ENCODE measurements around the gene GSG1L2. TPM values are rescaled to one million over a fixed set of nuclear protein-coding genes. Genes with fewer than 3 reads are reported as not detected.

Gene GSG1L2
- total RNA-seq, 2 donors from 2014 or later, result not detected

GRCh38 chr17:9798008-9798407 is 23.9 kb downstream of the GSG1L2 start:
- TF ChIP-seq CTCF (IDR thresholded peaks at IDR 0.05), result no peak
- no peak for TF ChIP-seq POLR2A (IDR thresholded peaks at IDR 0.05)
- WGBS, 2 donors, result 69 to 70% methylated on average over 3 of the region's 3 CpGs
- no peaks in the 10 kb centered on the region for H3K36me3 ChIP-seq (replicated peaks in 1 of 2; ENCODE audit: insufficient read depth in 1 of 2, low read depth in 2 of 2)
- no peak for DNase-seq
- H3K27ac ChIP-seq, result no peak overlapping the region
- ATAC-seq, result no peak
- H3K9me3 ChIP-seq, result no peaks in the 10 kb centered on the region
- H3K4me1 ChIP-seq, result peaks cover 4% of the 10 kb centered on the region
- no peak overlapping the region for H3K4me3 ChIP-seq
- H3K27me3 ChIP-seq, result no peaks in the 10 kb centered on the region
- intact Hi-C loops (cut with DNase I), result no loop called here

- Histone ChIP-seq H3K4me1 (no peaks in the 10 kb centered on the region), H3K36me3 (replicated peaks in 1 of 2; ENCODE audit: insufficient read depth in 1 of 2, low read depth in 2 of 2) (no peaks in the 10 kb centered on the region), H3K9me3 (no peaks in the 10 kb centered on the region), H3K27me3 (no peaks in the 10 kb centered on the region), H3K4me3 (no peak overlapping the region), H3K27ac (no peak overlapping the region)
- 88 to 89% methylated on average over 15 of the region's 15 CpGs for WGBS, 2 donors
- no peak for ATAC-seq
- DNase-seq, result no peak
- TF ChIP-seq CTCF (IDR thresholded peaks at IDR 0.05), result no peak
- no peak for TF ChIP-seq POLR2A (IDR thresholded peaks at IDR 0.05)
- intact Hi-C loops (cut with DNase I), result no loop called here
Observed at GRCh38 chr17:9792181-9792840, 29.6 kb downstream of the GSG1L2 start.

DNA sequence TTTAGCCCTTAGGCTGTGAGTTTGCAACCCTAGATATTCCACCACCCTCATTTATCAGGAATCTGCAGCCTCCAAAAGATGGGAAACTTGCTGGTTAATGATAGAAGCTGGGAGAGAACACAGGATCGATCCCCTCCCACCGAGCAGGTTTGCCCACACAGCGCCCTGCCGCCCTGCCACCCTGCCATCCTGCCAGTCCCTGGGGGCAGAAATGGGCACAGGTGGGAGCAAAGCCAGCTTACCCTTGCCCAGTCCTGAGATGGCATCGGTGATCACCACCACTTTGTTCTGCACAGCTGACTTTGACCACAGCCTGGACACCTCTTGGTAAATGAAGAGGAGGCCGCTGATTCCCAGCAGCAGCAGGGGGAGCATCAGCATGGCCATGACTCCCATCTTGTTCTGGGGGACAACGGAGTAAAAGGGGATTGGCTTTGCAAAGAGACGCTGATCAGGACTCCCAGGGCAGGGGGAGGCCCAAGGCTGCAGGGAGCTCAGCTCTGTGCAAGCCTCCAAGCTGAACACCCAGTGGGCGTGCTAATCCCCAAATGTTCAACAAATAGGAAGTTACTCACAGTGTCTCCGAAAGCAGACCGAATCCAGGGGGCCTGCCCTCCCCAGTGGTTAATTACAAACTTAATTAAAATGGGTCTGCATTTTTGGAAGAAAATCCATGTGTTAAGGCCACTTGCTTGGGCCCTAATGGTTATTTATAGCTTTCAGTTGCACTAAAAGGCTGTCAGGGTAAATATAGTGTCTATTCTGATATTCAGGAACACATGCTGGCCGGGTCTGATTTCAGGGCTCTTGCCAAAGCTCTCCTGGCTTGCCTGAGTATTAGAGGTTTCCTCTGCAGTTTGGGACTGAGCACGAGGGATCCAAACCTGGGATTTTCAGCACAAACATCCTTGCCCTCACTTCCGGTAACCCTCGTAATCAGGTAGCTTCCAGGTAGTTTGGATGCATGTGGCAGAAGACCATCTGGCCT is 30.7 kb downstream of the GSG1L2 start, which contains the start of gene DHRS7C:
Gene DHRS7C (minus strand): TSS at position 704 of the 988 bp plus-strand sequence. CDS start 308 bp downstream, at position 396.
- Histone ChIP-seq H3K4me3 (no peak within 1 kb of the TSS), H3K9me3 (no peaks in the 10 kb centered on the region), H3K27ac (no peak within 1 kb of the TSS), H3K4me1 (no peaks in the 10 kb centered on the region), H3K36me3 (replicated peaks in 1 of 2; ENCODE audit: insufficient read depth in 1 of 2, low read depth in 2 of 2) (no peaks in the 10 kb centered on the region), H3K27me3 (no peaks in the 10 kb centered on the region)
- intact Hi-C loops (cut with DNase I), result no loop called here
- TF ChIP-seq POLR2A (IDR thresholded peaks at IDR 0.05), result no peak
- TF ChIP-seq CTCF (IDR thresholded peaks at IDR 0.05), result no peak
- 51 to 68% methylated on average over 9 to 15 of the region's 15 CpGs for WGBS, 2 donors
- DNase-seq (no peak), ATAC-seq (no peak)

GRCh38 chr17:9790316-9790715 is 31.6 kb downstream of the GSG1L2 start:
- no peak for TF ChIP-seq CTCF (IDR thresholded peaks at IDR 0.05)
- no peak for TF ChIP-seq POLR2A (IDR thresholded peaks at IDR 0.05)
- H3K4me3 ChIP-seq, result no peak overlapping the region
- intact Hi-C loops (cut with DNase I), result no loop called here
- H3K4me1 ChIP-seq, result no peaks in the 10 kb centered on the region
- ATAC-seq (no peak), DNase-seq (no peak)
- no peaks in the 10 kb centered on the region for H3K9me3 ChIP-seq
- no peaks in the 10 kb centered on the region for H3K27me3 ChIP-seq
- no peaks in the 10 kb centered on the region for H3K36me3 ChIP-seq (replicated peaks in 1 of 2; ENCODE audit: insufficient read depth in 1 of 2, low read depth in 2 of 2)
- 45 to 62% methylated on average over 4 of the region's 4 CpGs for WGBS, 2 donors
- H3K27ac ChIP-seq, result no peak overlapping the region
